ENCODE results near the gene LBX1. TPM values are rescaled to one million over a fixed set of nuclear protein-coding genes. Genes with fewer than 3 reads are reported as not detected.

LBX1 gene
- total and polyA plus RNA-seq, 2 donors (not counting 3 experiments of a cell fraction or from before 2014, with no cell fraction given), result not detected

GRCh38 chr10:101256387-101256786 lies 27.1 kb upstream of the LBX1 start:
- Histone ChIP-seq H3K9me3 (replicated peaks; ENCODE audit: control insufficient read depth, insufficient read depth, low read length) (no peaks in the 10 kb centered on the region), H3K4me3 (replicated peaks in 1 of 3; ENCODE audit: insufficient read depth in 1 of 3, low read depth in 1 of 3, low read length in 3 of 3) (no peak overlapping the region), H3K27ac (ENCODE audit: insufficient read depth, low read depth, low read length) (no peak overlapping the region), H3K9me1 (replicated peaks; ENCODE audit: control insufficient read depth, extremely low read depth, insufficient read depth, low read length) (no peaks in the 10 kb centered on the region), H3K9ac (replicated peaks; ENCODE audit: extremely low read depth, insufficient read depth, low read length) (no peak overlapping the region), H4K20me1 (replicated peaks; ENCODE audit: control insufficient read depth, extremely low read depth, insufficient read depth, low read length) (no peaks in the 10 kb centered on the region), H3K27me3 (ENCODE audit: control insufficient read depth in 2 of 2, insufficient read depth in 2 of 2, low read length in 2 of 2) (peaks cover 5 to 21% of the 10 kb centered on the region in 2 experiments), H3K36me3 (ENCODE audit: control insufficient read depth in 2 of 2, extremely low read depth in 1 of 2, insufficient read depth in 2 of 2, low read length in 2 of 2) (no peaks in the 10 kb centered on the region), H3K79me2 (ENCODE audit: control insufficient read depth, insufficient read depth, low read length) (no peaks in the 10 kb centered on the region), H3K4me1 (ENCODE audit: control insufficient read depth, extremely low read depth, insufficient read depth, low read length) (no peaks in the 10 kb centered on the region), H3K4me2 (ENCODE audit: insufficient read depth, low read length) (no peak overlapping the region), H2AFZ (ENCODE audit: low read depth, low read length) (no peak overlapping the region)
- DNase-seq (ENCODE audit: low read depth, low spot score), result no peak
- BruUV-seq (replicated peaks), result no TSS peak
- dilution Hi-C loops (cut with MboI; ENCODE audit: extremely low pct_ligation_motif_present, low sequenced_read_pairs), result no loop called here
- ChIA-PET CTCF (interaction anchor here (1.5 kb wide), 1 partner anchor 18 kb away, joined by 3 read pairs; no protein-coding TSS in a partner anchor), POLR2A (no interaction called here)
- FAIRE-seq, result no peak
- intact Hi-C loops (cut with micrococcal nuclease), result no loop called here
- TF ChIP-seq MYC (IDR thresholded peaks at IDR 0.05; ENCODE audit: low read depth, low read length), result no peak
- TF ChIP-seq POLR2A (IDR thresholded peaks at IDR 0.05; ENCODE audit: low read depth, low read length), result no peak

DNA sequence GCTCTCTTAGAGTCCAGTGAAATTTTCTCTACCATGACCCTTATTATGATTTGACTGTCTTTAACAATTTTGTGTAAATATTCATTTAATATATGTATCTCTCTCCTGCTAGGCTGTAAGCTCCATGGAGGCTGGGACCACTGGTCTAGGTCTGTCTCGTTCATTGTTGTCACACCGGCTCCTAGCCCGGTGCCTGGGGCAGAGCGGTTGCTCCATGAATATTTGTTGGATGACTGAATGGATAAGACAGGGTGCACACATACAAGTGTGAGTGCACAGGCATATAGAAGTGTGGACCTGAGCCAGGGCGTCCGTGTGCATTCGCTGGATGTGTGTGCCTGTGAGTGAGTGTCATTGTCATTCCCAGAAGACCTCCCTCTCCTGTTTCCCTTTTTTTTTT lies 20.9 kb upstream of the LBX1 start:
- Histone ChIP-seq H4K20me1 (replicated peaks; ENCODE audit: control insufficient read depth, extremely low read depth, insufficient read depth, low read length) (no peaks in the 10 kb centered on the region), H3K4me3 (replicated peaks in 1 of 3; ENCODE audit: insufficient read depth in 1 of 3, low read depth in 1 of 3, low read length in 3 of 3) (no peak overlapping the region), H3K36me3 (ENCODE audit: control insufficient read depth in 2 of 2, extremely low read depth in 1 of 2, insufficient read depth in 2 of 2, low read length in 2 of 2) (no peaks in the 10 kb centered on the region), H3K27ac (ENCODE audit: insufficient read depth, low read depth, low read length) (no peak overlapping the region), H3K9me3 (replicated peaks; ENCODE audit: control insufficient read depth, insufficient read depth, low read length) (no peaks in the 10 kb centered on the region), H3K9ac (replicated peaks; ENCODE audit: extremely low read depth, insufficient read depth, low read length) (no peak overlapping the region), H3K4me2 (ENCODE audit: insufficient read depth, low read length) (no peak overlapping the region), H3K4me1 (ENCODE audit: control insufficient read depth, extremely low read depth, insufficient read depth, low read length) (no peaks in the 10 kb centered on the region), H3K9me1 (replicated peaks; ENCODE audit: control insufficient read depth, extremely low read depth, insufficient read depth, low read length) (no peaks in the 10 kb centered on the region), H3K27me3 (ENCODE audit: control insufficient read depth in 2 of 2, insufficient read depth in 2 of 2, low read length in 2 of 2) (peaks cover 24 to 30% of the 10 kb centered on the region in 2 experiments), H3K79me2 (ENCODE audit: control insufficient read depth, insufficient read depth, low read length) (no peaks in the 10 kb centered on the region), H2AFZ (ENCODE audit: low read depth, low read length) (no peak overlapping the region)
- dilution Hi-C loops (cut with MboI; ENCODE audit: extremely low pct_ligation_motif_present, low sequenced_read_pairs) (no loop called here), intact Hi-C loops (cut with micrococcal nuclease) (no loop called here)
- FAIRE-seq (no peak), DNase-seq (ENCODE audit: low read depth, low spot score) (no peak)
- POLR2A ChIA-PET, result no interaction called here
- CTCF ChIA-PET, result interaction anchor here (1.7 to 3.2 kb wide), 2 partner anchors 11 to 16 kb away, joined by 7 read pairs; no protein-coding TSS in a partner anchor
- no peak for TF ChIP-seq POLR2AphosphoS5 (IDR thresholded peaks at IDR 0.05; ENCODE audit: insufficient read depth, low read depth, low read length)
- TF ChIP-seq MYC (IDR thresholded peaks at IDR 0.05; ENCODE audit: low read depth, low read length), result no peak
- no peak for TF ChIP-seq POLR2A (IDR thresholded peaks at IDR 0.05; ENCODE audit: low read depth, low read length)
- no peak for TF ChIP-seq GATA2 (IDR thresholded peaks at IDR 0.05; ENCODE audit: insufficient read depth, insufficient read length, low read depth, low read length)
- BruUV-seq (replicated peaks), result no TSS peak
